HG03280 (cell line): ENCODE results near the gene GNAQ.
A peak's percentile ranks its signal among the peaks of the same experiment; 100 is the strongest.
"Not testable (repeated sequence)": the region's sequence is repeated elsewhere in the genome, so short reads cannot be mapped to it uniquely, and the experiment has no call there.

Experiments used
- ATAC-seq: cut with Tn5 transposase; IDR thresholded peaks from one replicate; pipeline ENCODE4 v1.9.1; 2021; ENCODE audit warnings: mild to moderate bottlenecking, moderate library complexity; ENCODE audit not compliant: unreplicated experiment

The GNAQ gene

DNA sequence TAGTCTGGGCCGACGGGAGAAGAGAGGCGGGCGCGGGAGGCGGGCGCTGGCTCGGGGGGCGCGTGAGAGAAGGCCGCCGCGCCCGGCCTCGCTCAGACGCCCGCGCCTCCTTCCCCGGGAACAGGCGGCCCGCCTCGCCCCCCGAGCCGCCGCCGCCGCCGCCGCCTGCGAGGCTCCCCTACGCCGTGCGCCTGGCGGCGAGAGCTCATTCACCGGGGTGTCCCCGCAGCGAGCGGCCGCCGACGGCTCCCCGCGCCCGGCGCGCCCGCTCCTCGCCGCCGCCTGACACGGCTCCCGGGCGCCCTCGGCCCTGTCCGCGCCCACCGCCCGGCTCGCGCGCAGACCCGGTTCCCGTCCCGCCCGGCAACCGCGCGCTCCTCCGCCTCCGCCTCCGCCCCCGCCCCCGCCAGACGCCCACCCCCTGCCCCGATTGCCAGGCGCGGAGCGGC, at the start of gene GNAQ:
Gene GNAQ, minus strand, starts transcription at position 368 of the 449 bp plus-strand sequence. CDS start 576 bp downstream, outside the sequence.
- ATAC-seq = no peak

DNA sequence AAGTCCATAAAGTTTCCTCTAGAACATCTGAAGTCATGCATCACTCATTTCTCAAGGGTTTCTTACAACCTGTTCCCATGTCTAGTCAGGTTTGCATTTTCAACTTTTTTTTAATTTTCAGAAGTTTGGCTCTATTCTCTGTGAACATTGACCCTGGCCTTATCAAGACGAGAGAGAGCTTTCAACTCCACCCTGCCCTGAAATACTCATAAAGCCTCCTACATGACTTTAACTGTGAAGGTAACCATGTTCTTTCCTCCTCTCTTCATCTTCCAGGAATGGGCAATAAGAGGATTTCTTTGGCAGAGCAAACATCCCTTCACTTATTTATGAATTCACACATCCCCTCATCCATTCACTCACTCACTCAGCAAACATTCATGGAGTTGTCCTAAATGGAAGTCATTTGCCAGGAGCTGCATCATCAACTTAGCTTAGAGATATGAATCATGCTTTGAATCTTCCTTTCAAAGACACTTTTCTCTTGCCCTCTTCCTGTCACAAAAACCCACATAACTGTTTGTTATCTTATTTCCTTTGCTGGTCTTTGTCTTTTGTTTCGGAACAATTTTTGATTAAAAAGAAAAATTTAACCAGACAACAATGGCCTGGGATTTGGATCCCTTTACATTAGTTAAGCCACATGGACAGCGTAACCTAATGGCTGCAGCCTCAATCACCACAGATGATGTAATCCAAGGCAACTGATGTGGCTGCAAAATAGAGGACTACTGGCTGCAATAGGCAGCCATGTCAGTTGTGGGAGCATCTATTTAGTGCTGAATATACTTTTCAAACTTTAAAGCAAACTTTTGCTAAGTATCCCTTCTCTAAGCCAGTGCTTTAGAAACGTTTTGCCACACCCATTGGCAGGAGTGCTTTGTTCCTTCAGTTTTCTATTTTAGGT, 43.0 kb upstream of the GNAQ start:
- no peak for ATAC-seq

DNA sequence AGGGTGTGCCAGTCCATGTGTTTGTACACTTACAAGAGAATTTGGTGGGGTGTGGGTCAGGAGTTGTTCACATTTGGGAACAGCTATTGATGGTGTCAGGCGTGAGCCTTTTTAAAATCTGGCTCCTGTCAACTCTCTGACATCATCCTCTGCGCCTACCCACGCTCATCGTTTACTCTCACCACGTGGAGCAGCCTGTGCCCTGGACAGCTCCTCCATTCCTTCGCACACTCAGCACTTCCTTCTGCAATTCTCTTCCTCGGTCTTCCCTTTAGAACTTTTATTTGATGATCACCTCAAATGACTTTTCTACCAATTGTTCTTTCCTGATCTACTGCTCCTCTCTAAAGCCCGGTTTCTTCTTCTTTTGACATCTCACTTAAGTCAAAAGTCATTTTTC, 42.1 kb upstream of the GNAQ start:
- ATAC-seq = no peak

DNA sequence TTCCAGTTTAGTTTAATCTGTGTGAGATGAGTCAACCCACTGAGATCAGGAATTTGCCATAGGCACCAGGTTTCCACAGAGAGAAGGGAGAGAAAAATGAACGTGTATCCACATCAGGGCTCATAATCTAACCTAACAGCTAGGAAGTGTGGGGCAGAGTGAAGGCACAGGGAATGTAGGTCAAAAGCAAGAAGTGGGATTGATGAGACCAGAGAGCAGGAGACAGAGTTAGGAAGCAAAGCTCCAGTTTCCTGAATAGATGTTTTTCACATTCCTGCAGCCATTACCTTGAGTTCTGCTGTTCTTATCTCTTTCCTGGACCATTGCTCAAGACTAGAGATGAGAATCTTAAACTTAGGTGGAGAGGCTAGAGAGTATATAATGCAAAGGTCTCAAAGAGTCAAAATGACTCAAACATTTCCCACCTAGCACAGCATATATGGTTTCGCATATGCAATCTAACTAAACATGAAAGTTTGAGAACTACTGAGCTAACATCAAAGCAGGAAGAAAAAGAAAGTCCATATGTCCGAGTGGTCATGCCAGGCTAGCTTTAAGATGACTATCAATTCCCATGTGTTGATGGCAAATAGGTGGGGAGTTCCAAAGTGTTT, 41.1 kb upstream of the GNAQ start:
- no peak for ATAC-seq

DNA sequence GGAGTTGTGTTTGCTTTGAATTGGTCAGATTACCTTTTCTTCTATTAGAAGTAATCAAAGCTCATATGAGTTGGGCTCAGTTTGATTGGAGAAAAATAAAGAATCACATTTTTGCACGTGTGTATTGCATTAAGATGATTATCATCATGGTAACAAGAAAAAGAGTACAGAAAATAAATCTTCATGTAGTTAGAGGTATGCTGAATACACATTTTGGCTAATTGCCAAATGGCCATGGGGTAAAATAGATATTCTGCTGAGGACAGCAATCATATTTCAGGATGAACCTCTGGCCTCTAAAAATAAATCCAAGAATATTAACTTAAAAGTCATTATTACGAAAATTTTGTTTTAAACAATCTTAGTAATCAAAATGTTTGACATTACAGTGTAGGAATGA, 38.9 kb upstream of the GNAQ start:
- no peak for ATAC-seq

DNA sequence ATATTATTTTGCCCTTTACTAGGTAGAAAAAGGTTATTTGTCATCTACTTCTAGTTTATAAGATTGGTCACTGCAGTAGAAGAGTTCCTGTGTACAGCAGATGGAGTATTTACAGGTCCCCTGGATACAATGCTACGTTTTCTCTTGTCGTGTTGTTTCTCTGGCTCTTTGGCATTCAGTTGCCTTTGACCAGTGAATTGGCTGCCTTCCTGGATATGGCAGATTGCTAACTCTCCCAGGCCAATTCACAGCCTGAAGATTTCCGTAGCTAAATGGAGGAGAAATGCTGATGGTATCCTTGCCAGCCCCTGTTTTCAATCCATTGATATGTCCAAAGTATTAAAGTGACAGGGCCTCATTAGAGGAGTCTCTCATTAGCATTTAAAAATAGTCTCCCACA, 32.5 kb upstream of the GNAQ start:
- no peak for ATAC-seq

DNA sequence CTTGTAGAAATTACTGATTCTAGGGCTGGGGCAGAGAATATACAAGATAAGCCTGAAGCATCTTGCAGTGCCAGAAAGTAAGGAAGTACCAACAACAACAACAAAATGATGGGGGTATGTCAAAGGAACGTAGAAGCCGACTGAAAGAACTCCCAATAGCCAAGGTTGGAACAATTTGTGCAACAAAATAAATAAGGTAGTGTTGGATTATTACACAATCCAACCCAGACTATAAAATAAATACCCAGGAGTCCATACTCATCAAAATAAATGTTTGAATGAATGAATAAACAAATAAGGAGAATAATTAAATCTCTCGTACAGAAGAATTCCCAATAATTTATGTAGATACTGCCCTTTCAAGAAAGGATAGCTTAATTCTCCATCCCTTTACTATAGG, 31.1 kb upstream of the GNAQ start:
- no peak for ATAC-seq

DNA sequence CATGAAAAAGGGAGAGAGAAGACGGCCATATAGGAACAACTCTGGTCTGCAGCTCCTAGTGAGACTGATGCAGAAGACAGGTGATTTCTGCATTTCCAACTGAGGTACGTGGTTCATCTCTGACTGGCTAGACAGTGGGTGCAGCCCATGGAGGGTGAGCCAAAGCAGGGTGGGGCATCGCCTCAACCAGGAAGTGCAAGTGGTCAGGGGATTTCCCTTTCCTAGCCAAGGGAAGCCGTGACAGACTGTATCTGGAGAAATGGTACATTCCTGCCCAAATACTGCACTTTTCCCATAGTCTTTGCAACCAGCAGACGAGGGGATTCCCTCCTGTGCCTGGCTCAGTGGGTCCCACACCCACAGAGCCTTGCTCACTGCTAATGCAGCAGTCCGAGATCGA, 22.6 kb upstream of the GNAQ start:
- ATAC-seq = not testable (repeated sequence)

DNA sequence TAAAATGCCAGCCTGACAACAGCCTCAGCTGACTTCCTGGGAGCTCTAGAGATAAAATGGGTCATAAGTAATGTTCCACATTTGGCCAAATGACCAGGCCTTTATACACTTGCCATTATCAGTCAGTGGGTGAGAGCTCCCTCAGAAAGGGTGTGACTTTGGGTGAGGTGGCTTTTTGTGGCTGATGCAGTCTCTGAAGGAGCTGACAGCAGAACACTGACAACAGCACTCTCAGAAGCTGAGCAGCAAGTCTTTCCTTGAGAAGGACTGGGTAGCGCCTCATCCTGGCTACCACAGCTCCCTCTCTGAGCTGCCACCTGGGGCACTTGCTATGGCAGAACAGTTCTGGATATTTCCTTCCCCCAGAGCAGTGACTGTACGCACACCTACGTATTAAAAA, 22.0 kb upstream of the GNAQ start:
- ATAC-seq = no peak

DNA sequence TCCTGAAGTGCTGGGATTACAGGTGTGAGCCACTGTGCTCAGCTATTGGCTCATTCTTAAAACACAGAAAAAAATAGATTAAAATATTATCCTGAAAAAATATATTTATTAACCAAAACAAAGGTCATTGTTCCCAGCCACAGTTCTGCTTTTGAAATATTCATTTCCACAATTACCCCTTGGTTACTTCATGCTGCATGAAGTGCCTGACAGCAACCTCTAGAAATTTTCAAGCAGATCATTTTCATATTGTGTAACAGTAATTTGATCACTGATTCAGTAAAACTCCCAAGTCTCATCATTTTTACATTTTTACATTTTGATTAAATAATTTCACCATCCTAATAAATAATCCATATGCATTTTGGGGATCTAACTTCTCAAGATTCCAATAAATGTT, 18.8 kb upstream of the GNAQ start:
- no peak for ATAC-seq

DNA sequence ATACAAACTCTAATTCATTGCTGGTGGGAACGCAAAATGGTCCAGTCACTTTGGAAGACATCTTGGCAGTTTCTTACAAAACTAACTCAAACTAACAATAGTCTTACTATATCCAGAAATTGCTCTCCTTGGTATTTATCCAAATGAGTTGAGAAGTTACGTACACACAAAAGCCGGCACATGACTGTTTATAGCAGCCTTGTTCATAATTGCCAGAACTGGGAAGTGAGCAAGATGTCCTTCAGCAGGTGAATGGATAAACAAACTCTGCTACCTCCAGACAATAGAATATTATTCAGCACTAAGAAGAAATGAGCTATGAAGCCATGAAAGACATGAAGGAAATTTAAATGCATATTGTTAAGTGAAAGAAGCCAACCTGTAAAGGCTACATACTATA, 17.9 kb upstream of the GNAQ start:
- no peak for ATAC-seq

DNA sequence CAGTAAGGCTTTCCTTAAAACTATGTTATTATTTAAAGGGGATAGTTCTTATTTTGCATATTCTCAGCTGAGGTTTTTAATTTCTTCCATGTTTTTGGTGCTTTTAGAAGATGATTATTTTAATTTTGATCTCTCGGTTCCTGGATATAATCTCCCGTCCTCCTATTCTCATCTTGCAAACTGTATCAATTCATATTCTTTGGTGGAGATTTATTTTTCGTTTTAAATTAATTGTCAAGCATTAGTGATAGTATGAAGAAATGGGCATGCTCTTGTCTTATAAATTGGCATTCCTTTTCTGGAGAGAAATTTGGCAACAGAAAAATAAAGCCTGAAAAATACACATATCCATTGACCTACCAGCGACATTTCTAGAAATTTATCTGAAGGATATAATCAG, 15.5 kb upstream of the GNAQ start:
- ATAC-seq = no peak

DNA sequence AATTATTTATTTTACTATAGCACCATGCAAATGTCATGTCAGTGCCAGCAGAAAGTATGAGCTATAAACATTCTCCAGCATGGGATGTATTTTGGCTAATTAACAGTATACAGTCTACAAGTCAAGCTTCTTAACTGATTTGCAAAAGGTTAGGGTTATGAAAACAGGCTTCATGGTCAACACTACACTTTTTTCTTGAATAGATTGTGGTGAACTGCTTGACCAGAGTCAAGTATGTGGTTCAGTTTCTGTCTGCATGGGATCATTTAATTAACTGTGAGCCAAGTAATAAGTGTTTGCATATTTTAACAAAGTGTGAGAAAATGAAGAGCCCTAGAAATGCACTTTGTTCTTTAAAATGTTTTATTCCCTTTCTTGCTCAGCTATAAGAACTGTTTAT, 14.5 kb upstream of the GNAQ start:
- ATAC-seq = no peak

DNA sequence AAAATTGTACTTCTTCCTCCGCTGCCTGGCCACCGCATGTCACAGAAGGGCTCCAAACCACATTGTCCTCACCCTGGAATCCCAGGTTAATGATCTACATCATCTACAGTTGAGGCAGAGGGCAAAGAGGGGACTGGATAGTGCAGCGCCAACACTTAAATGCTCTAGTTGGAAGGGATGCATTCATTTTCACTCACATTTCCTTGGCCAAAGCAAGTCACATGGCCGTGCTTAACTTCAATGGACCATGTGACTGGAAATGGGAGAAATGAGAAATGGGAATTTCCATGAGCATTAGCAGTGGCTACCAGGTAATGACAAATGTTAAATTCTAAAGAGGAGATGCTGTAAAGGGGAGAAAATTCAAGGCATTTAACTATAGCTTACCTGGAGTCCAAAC, 13.3 kb upstream of the GNAQ start:
- ATAC-seq = no peak

DNA sequence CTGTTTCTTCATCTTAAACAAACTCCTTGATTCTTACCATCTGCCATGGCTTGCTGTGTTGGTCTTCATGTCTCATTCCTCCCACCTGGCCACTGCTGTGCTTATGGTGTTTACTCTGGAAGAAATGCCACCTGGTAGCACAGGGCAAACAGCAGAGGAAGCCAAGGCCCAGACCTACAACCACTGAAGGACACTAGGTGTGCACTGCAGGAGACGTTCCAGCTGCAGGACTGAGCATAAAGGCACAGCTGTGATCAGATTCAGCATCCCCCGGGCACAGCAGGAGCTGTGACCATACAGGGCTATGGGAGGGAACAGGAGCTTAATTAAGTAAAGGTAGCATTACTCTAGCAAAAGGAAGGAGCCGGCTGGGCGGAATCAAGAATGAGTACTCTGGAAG, 12.6 kb upstream of the GNAQ start:
- no peak for ATAC-seq

DNA sequence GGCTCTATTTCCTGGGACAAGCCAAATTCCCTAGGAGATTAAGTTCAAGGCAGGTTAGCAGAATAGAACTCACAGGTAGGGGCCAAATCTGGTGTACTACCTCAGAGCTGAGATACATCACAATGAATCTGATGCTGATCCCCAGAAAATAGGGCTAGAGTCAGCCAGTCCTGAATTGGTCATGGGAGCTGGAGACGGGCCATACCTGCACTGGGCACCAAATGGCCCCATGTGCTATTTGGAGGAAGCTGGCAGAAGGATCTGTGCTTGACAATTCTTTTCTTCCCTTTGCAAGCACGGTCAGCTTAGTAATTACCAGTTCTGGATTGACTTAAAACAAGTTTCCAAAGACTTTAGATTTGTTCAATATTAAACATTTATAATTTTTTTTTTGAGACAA, 10.4 kb upstream of the GNAQ start:
- ATAC-seq = no peak

DNA sequence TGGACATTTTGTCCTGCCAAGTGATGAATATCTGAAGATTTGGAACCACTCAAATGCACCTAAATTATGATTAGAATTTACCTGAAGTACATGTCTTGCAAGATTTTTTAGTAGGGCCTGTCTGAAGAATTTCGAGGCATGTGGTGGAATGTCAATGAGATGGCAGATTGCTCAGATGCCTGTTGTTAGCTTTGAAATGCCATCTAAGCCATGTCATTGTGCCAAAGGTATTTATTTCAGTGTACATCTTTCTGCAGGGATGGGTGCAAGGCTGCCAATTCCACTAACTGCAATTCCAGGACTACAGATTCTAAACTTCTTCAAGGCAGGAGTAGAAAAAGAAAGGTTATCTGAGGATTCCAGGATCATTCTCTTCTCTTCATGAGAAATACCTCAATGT, 9.1 kb upstream of the GNAQ start:
- ATAC-seq = no peak

DNA sequence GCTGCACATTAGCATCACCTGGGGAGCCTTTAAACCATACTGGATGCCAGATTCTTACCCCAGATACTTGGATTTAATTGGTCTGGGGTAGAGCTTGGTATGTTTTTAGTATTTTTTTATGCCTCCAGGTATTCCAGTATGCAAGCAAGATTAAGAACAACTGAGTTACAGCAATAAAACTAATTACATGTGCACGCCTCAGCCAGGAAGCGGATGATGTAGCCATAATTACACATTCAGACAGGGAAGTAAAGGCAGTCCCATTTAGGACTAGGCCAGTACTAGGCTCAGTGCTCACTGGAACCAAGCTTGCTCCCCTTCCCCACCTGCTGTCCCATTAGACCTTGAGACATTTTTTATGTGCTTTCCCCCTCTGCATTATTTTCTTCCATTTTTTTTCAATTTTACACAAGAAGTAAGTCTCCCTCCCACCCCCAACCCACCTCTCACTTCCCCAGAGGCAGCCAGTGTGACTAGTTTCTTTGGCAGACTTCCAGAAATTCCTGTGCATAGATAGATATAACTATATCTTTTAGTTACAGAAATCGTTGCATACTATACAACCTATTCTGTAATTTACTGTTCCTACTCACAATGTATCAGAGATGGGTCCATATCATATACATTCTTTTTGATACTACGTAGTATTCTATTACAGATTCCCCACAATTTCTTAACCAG, 7.1 kb upstream of the GNAQ start:
- no peak for ATAC-seq

DNA sequence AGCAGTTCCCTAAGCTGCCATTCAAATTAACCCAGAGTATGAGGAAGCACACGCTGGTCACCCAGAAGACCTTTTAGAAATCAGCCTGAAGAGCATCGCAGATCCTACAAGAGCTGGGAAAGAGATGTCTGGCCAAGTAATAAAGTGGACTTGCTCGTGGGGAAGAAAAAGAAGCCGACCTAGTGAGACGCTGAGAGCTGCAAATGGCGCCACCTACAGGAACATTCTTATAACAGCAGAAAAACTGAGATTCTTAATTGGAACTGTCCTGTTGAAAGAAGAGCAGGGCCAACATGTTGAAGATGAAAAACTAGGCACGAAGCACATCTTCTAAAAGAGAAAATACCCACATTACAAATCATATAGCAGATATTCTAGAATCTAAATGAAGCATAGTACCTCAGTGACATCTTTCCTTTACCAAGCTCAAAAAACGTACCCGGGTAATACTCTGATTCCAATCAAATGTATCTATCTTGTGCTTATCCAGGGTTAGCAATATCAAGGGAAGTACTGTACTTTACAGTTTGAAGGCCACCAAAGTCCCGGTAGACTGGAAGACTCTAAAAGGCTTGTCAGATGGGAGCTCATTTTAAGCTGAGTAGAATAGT, 3.9 kb upstream of the GNAQ start:
- ATAC-seq = peak; percentile 44

DNA sequence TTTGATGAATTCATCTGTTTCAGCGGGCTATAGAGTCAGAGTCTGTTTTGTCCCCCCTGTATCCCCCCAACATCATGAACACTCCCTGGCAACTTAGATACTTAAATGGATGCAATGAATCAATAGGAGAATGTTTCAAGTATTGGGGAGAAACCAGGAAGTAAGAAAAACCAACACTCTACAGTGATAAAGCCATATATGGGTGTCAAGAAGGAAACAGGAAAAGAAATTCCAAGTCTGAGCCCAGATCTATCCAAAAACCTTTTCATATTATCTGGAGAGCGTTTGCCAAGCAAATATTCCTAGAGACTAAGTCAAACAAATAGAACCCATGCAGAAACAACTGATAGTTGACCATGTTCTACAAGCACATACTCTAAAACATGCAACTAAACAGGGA, 2.3 kb upstream of the GNAQ start:
- no peak for ATAC-seq

DNA sequence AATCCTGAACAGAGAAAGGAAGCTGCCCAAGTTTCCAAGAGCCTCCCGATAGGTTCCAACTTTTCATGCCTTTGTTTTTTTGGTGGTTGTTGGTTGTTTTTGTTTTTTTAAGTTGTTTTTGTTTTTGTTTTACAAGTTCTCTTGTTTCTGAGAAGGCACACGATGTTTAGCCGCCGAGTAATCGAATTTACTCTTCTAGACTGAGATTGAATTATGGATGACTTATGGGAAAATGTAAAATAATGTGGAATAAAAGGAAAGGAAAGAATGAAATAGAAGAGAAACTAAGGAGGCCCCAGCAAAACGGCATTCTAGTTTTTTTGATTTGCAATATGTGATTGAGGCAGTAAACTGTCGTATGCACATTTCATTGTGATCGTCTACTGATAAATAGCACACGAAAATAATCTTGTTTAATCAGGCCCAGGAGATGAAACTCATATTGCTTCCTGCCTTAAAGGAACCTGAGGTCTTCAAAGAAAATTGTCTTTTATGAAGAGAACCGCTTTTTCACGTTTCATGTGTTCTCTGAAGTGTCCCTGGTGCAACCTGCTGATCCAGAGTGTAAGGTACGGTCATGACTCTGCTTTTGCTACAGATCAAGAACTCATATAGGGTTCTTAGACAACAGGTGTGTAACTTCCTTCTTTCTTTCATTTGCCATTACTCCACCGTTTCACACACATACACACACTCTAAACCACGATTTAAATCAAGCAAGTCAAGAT, 1.3 kb upstream of the GNAQ start:
- ATAC-seq = no peak
